A549 (cell line): ENCODE results near the gene TEF. TPM values are rescaled to one million over a fixed set of nuclear protein-coding genes. Genes with fewer than 3 reads are reported as not detected.

Source experiments
- ATAC-seq, 2 experiments: fragments of 200-7000 bp in 1 of 2; fragments of >200 bp in 1 of 2; cut with Nextera tagmentation in 1 of 2; cut with Tn5 transposase in 1 of 2; 3 replicates each; pipeline versions ENCODE4 v1.8.0 to v1.9.1; 2018 to 2020; ENCODE audit warnings: mild to moderate bottlenecking in 1 of 2, moderate library complexity in 1 of 2
- CTCF ChIA-PET: fragments of 300-600 bp; sonication (Branson Sonifier 250); formaldehyde crosslinking; extraction: SDS; loops from one replicate; lab custom pipeline; 2021; ENCODE audit warnings: antibody characterized with exemption, inconsistent platforms; lab: Yijun Ruan, JAX
- POLR2A ChIA-PET: fragments of 350-600 bp; formaldehyde crosslinking; extraction: SDS; loops from one replicate; lab custom pipeline; 2021; ENCODE audit warnings: antibody characterized with exemption, inconsistent platforms; lab: Yijun Ruan, JAX
- DNase-seq, 2 experiments: peaks; one replicate each; pipeline versions ENCODE4 v3.0.0 to v3.0.0-alpha.2; 2011 to 2016; ENCODE audit warnings: low read depth in 1 of 2, low spot score in 1 of 2
- FAIRE-seq: peaks from 2 replicates; lab custom pipeline; 2011; peaks lifted over from hg19 to GRCh38; lab: Jason Lieb, UNC
- H3K27ac ChIP-seq, 2 experiments: fragments of >200 bp; sonication (Bioruptor Twin); formaldehyde crosslinking; 3 replicates each; pipeline ENCODE4 v1.5.1; 2016 to 2017
- H3K4me1 ChIP-seq: fragments of >200 bp; sonication (Bioruptor Twin); formaldehyde crosslinking; 3 replicates; pipeline ENCODE4 v1.6.1; 2016
- H3K4me2 ChIP-seq: fragments of >200 bp; sonication (Bioruptor Twin); formaldehyde crosslinking; 3 replicates; pipeline ENCODE4 v1.6.1; 2016
- H3K4me3 ChIP-seq: fragments of >200 bp; sonication (Bioruptor Twin); formaldehyde crosslinking; 3 replicates; pipeline ENCODE4 v1.5.1; 2016
- H3K9me3 ChIP-seq: fragments of >200 bp; sonication (Bioruptor Twin); formaldehyde crosslinking; 3 replicates; pipeline ENCODE4 v1.6.1; 2016
- CBX8 ChIP-seq: fragments of 200-600 bp; sonication (generic); IDR thresholded peaks from 2 replicates; pipeline ENCODE4 v1.6.1; 2016
- EHF ChIP-seq: fragments of 250-450 bp; sonication (Bioruptor Pico); IDR thresholded peaks from 2 replicates; pipeline ENCODE4 v1.5.0; 2020; ENCODE audit warnings: mild to moderate bottlenecking
- EHMT2 ChIP-seq: fragments of 200-600 bp; sonication (generic); IDR thresholded peaks from 2 replicates; pipeline ENCODE4 v1.6.1; 2016; ENCODE audit warnings: antibody characterized with exemption, low read depth, mild to moderate bottlenecking, moderate library complexity
- FOSB ChIP-seq: fragments of 250-450 bp; sonication (Bioruptor Pico); IDR thresholded peaks from 2 replicates; pipeline ENCODE4 v1.5.0; 2020; ENCODE audit warnings: mild to moderate bottlenecking, moderate library complexity
- HOXB13 ChIP-seq: fragments of 250-450 bp; sonication (Bioruptor Pico); IDR thresholded peaks from 2 replicates; pipeline ENCODE4 v1.5.0; 2020; ENCODE audit warnings: low read depth, mild to moderate bottlenecking, moderate library complexity
- KDM1A ChIP-seq: fragments of 200-600 bp; sonication (generic); IDR thresholded peaks from 2 replicates; pipeline ENCODE4 v1.6.1; 2016; ENCODE audit warnings: low read depth, mild to moderate bottlenecking
- KDM5A ChIP-seq: fragments of 200-600 bp; sonication (generic); IDR thresholded peaks from 2 replicates; pipeline ENCODE4 v1.6.1; 2016; ENCODE audit warnings: antibody characterized with exemption, mild to moderate bottlenecking
- MAZ ChIP-seq: fragments of 150-350 bp; IDR thresholded peaks from 2 replicates; pipeline ENCODE4 v1.6.1; 2014; ENCODE audit warnings: antibody characterized with exemption, low read depth, low read length, borderline replicate concordance
- NFE2L2 ChIP-seq: fragments of 150-350 bp; conservative IDR thresholded peaks from 2 replicates; pipeline ENCODE4 v1.6.1; 2014; ENCODE audit warnings: low read length
- PHF8 ChIP-seq: fragments of 200-600 bp; sonication (generic); IDR thresholded peaks from 2 replicates; pipeline ENCODE4 v1.6.1; 2016; ENCODE audit warnings: low read depth, mild to moderate bottlenecking, antibody characterized with exemption, moderate library complexity, borderline replicate concordance
- POLR2AphosphoS2 ChIP-seq: conservative IDR thresholded peaks from 2 replicates; pipeline ENCODE4 v1.6.1; 2012; ENCODE audit warnings: low read length, improper control_type of control experiment, inconsistent platforms
- RAD21 ChIP-seq, 2 experiments: fragments of >200 bp in 1 of 2; sonication (Bioruptor Twin) in 1 of 2; formaldehyde crosslinking in 1 of 2; IDR thresholded peaks in 1 of 2; conservative IDR thresholded peaks in 1 of 2; 2 replicates in 1 of 2; 3 replicates in 1 of 2; pipeline ENCODE4 v1.6.1; 2012 to 2018; ENCODE audit warnings: inconsistent platforms in 1 of 2
- RARB ChIP-seq: fragments of 250-450 bp; sonication (Bioruptor Pico); IDR thresholded peaks from 2 replicates; pipeline ENCODE4 v1.8.0; 2021; ENCODE audit warnings: mild to moderate bottlenecking, moderate library complexity
- SMC3 ChIP-seq: fragments of >200 bp; sonication (Bioruptor Twin); formaldehyde crosslinking; IDR thresholded peaks from 3 replicates; pipeline ENCODE4 v1.6.1; 2018; ENCODE audit warnings: inconsistent platforms
- TP53 ChIP-seq: fragments of 250-450 bp; sonication (Bioruptor Pico); IDR thresholded peaks from 2 replicates; pipeline ENCODE4 v1.5.0; 2021; ENCODE audit warnings: mild to moderate bottlenecking, moderate library complexity
- ZC3H11A ChIP-seq: fragments of 450-650 bp; IDR thresholded peaks from 2 replicates; pipeline ENCODE4 v1.6.1; 2014; ENCODE audit warnings: antibody characterized with exemption, mild to moderate bottlenecking
- ZFP36 ChIP-seq: fragments of 450-650 bp; IDR thresholded peaks from 2 replicates; pipeline ENCODE4 v1.6.1; 2014; ENCODE audit warnings: borderline replicate concordance; ENCODE audit not compliant: partially characterized antibody
- ZNF302 ChIP-seq: fragments of 250-450 bp; sonication (Bioruptor Pico); IDR thresholded peaks from 2 replicates; pipeline ENCODE4 v1.9.0; 2021; ENCODE audit warnings: inconsistent platforms, mild to moderate bottlenecking, moderate library complexity
- ZSCAN20 ChIP-seq: fragments of 250-450 bp; sonication (Bioruptor Pico); IDR thresholded peaks from 2 replicates; pipeline ENCODE4 v1.8.0; 2022; ENCODE audit warnings: mild to moderate bottlenecking, moderate library complexity
- WGBS: methylation state at CpG from one replicate; pipeline ENCODE4 v1.1.6; 2017; ENCODE audit errors: missing lambda C conversion rate; 5-methylcytosine and 5-hydroxymethylcytosine counted together
- polyA plus RNA-seq, 4 experiments: library from polyadenylated mRNA; depleted of rRNA in 3 of 4; stranded (reverse); fragments of >200 nt; fragmentation: RNase III in 1 of 4; extraction: RNeasy Plus Mini Kit Qiagen cat#74134 plus additional on column Dnase treatment in 1 of 4; gene quantifications; 2 replicates in 3 of 4; 3 replicates in 1 of 4; pipeline ENCODE4 v1.2.3, GENCODE V29; 2011 to 2017
- TF ChIP-seq, protein P1 (sequence below): fragments of 250-450 bp; sonication (Bioruptor Pico); IDR thresholded peaks from 2 replicates; pipeline ENCODE4 v1.5.0; 2021; ENCODE audit warnings: mild to moderate bottlenecking, moderate library complexity, borderline replicate concordance
- TF ChIP-seq, protein P2 (sequence below): fragments of >200 bp; sonication (Bioruptor Twin); formaldehyde crosslinking; IDR thresholded peaks from 2 replicates; pipeline ENCODE4 v1.6.1; 2016
- TF ChIP-seq, protein P3 (sequence below): IDR thresholded peaks from 2 replicates; pipeline ENCODE4 v1.6.1; 2012
- TF ChIP-seq, protein P4 (sequence below): IDR thresholded peaks from 2 replicates; pipeline ENCODE4 v1.6.1; 2012
- TF ChIP-seq, protein P5 (sequence below): fragments of 150-350 bp; IDR thresholded peaks from 2 replicates; pipeline ENCODE4 v1.6.1; 2014; ENCODE audit warnings: low read depth, mild to moderate bottlenecking, low read length
- TF ChIP-seq, protein P6 (sequence below): fragments of 450-650 bp; IDR thresholded peaks from 2 replicates; pipeline ENCODE4 v1.6.1; 2014; ENCODE audit warnings: antibody characterized with exemption
- TF ChIP-seq, protein P7 (sequence below): fragments of >200 bp; sonication (Bioruptor Twin); formaldehyde crosslinking; IDR thresholded peaks from 3 replicates; pipeline ENCODE4 v1.5.1; 2016

TEF gene
- polyA plus RNA-seq, 2 of the 4 experiments (the other 2 are of a cell fraction): 1.4 to 2.8 TPM

DNA sequence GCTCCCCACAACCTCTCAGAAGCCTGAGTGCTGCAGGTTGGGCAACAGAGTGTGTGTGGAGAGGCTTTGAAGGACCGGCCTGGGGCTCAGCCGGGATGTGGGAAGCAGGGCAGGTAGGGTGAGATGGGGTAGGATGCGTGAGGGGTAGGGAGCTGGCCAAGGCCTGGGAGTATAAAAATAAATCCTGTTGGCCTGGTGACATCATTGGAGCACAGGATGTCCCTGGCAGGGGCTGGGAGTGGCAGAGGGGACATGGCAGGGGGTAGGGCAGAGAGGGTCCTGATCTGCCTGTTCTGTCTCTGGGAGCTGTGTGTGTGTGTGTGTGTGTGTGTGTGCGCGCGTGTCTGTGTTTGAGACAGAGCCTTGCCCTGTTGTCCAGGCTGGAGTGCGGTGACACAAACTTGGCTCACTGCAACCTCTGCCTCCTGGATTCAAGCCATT, 28.6 kb downstream of the TEF start (continued):
- TF ChIP-seq, protein P1, sequence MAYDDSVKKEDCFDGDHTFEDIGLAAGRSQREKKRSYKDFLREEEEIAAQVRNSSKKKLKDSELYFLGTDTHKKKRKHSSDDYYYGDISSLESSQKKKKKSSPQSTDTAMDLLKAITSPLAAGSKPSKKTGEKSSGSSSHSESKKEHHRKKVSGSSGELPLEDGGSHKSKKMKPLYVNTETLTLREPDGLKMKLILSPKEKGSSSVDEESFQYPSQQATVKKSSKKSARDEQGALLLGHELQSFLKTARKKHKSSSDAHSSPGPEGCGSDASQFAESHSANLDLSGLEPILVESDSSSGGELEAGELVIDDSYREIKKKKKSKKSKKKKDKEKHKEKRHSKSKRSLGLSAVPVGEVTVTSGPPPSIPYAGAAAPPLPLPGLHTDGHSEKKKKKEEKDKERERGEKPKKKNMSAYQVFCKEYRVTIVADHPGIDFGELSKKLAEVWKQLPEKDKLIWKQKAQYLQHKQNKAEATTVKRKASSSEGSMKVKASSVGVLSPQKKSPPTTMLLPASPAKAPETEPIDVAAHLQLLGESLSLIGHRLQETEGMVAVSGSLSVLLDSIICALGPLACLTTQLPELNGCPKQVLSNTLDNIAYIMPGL (CRISPR knock-in tag): no peak
- TF ChIP-seq RARB (CRISPR knock-in tag) (no peak), ZNF302 (CRISPR knock-in tag) (no peak)

DNA sequence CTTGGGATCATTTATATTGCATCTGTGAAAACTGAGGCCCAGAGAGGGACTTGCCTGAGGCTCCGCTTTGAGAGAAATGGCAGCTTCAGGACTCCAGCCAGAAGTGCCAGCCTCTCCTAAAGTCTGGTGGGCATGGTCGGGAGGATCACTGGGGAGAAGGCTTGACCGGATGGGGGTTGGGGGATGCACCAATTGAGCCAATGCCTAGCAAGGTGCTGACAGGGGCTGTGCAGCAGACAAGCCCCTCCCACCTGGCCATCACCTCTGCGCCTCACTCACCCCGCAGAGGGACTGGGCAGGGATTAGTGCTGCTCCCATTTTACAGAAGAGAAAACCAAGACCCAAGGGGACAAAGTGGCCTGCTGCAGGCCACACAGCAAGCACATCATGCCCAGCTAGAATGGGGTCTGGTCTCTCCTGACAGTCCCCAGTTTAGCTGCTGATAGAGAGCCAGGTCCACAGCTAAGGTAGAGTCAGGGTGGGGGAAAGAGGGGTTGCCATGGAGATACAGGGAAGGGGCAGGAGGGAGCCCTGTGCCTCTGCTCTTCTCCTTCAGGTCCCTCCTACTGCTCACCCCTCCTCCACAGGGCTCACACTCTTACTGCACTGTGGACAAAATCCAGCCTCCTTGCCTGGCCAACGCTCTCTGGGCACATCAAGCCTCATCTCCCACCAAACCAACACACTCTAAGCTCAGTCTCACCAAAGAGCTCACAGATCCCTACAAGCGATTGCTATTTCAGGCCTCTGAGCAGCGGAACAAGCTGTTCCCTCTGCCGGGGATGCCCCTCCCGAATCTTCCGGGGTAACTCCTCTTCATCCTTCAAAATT, 29.5 kb downstream of the TEF start:
- CTCF ChIA-PET: interaction anchor here (1.5 to 1.8 kb wide), 2 partner anchors 107 to 186 kb away, joined by 5 to 17 read pairs; no protein-coding TSS in a partner anchor
- POLR2A ChIA-PET: no interaction called here
- Histone ChIP-seq H3K4me3 (no peak overlapping the region), H3K27ac (peak overlapping the region; percentile 32 to 40; a peak in 2 of 6 replicates)
- TF ChIP-seq EHMT2: no peak
- no peak for TF ChIP-seq PHF8
- no peak for TF ChIP-seq ZSCAN20
- no peak for TF ChIP-seq KDM1A
- TF ChIP-seq POLR2AphosphoS2: no peak
- TF ChIP-seq CBX8: no peak
- TF ChIP-seq, protein P2, sequence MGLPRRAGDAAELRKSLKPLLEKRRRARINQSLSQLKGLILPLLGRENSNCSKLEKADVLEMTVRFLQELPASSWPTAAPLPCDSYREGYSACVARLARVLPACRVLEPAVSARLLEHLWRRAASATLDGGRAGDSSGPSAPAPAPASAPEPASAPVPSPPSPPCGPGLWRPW: no peak
- no peak for TF ChIP-seq HOXB13
- TF ChIP-seq KDM5A: no peak
- TF ChIP-seq, all 56 proteins: peak for 0
- WGBS: 95% methylated on average over 9 of the region's 11 CpGs
- Histone ChIP-seq H3K9me3 (no peaks in the 10 kb centered on the region), H3K4me1 (peaks cover 16% of the 10 kb centered on the region; the same call in 2 of the 3 replicates), H3K4me2 (no peak overlapping the region; the same call in 2 of the 3 replicates)
- DNase-seq (no peak), FAIRE-seq (no peak), ATAC-seq (no peak)

DNA sequence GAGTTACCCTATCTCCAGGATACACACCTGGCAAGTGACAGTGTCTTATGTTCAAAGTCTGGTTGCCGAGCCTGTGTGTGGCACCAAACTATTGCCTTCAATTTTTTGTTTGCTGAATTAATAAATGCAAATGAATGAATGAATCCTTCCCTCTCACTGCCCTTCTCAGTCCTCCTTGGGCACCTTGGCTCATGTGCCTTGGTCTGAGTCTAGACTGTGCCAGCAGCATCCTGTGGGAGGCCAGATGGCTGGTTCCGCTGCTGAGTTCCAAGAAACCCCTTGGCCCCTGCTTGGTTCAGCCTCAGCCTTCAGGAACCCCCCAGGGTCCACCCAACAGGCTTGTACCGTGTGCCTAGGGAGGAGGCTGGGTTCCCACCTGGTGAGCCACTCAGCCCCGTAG, 33.8 kb downstream of the TEF start:
- POLR2A ChIA-PET: no interaction called here
- H3K27ac ChIP-seq: peak overlapping the region in 1 of 2 experiments; percentile 99; a peak in 3 of 6 replicates
- no peak for ATAC-seq
- WGBS: 91% methylated on average over 4 of the region's 4 CpGs
- H3K4me3 ChIP-seq: no peak overlapping the region
- H3K9me3 ChIP-seq: no peaks in the 10 kb centered on the region
- CTCF ChIA-PET: interaction anchor here (1.2 kb wide), 1 partner anchor 102 kb away, joined by 3 read pairs; no protein-coding TSS in a partner anchor
- TF ChIP-seq ZFP36 (no peak), TP53 (CRISPR knock-in tag) (no peak), EHF (CRISPR knock-in tag) (no peak), SMC3 (no peak), ZNF302 (CRISPR knock-in tag) (no peak), RAD21 (conservative IDR thresholded peaks at IDR 0.05 in 1 of 2, IDR thresholded peaks at IDR 0.05 in 1 of 2) (no peak), NFE2L2 (no peak), ZC3H11A (no peak), FOSB (no peak), MAZ (no peak)
- TF ChIP-seq, protein P3, sequence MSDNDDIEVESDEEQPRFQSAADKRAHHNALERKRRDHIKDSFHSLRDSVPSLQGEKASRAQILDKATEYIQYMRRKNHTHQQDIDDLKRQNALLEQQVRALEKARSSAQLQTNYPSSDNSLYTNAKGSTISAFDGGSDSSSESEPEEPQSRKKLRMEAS: no peak
- TF ChIP-seq, protein P4, sequence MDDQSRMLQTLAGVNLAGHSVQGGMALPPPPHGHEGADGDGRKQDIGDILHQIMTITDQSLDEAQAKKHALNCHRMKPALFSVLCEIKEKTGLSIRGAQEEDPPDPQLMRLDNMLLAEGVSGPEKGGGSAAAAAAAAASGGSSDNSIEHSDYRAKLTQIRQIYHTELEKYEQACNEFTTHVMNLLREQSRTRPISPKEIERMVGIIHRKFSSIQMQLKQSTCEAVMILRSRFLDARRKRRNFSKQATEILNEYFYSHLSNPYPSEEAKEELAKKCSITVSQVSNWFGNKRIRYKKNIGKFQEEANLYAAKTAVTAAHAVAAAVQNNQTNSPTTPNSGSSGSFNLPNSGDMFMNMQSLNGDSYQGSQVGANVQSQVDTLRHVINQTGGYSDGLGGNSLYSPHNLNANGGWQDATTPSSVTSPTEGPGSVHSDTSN: no peak
- TF ChIP-seq, protein P5, sequence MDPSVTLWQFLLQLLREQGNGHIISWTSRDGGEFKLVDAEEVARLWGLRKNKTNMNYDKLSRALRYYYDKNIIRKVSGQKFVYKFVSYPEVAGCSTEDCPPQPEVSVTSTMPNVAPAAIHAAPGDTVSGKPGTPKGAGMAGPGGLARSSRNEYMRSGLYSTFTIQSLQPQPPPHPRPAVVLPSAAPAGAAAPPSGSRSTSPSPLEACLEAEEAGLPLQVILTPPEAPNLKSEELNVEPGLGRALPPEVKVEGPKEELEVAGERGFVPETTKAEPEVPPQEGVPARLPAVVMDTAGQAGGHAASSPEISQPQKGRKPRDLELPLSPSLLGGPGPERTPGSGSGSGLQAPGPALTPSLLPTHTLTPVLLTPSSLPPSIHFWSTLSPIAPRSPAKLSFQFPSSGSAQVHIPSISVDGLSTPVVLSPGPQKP: no peak
- TF ChIP-seq, protein P6, sequence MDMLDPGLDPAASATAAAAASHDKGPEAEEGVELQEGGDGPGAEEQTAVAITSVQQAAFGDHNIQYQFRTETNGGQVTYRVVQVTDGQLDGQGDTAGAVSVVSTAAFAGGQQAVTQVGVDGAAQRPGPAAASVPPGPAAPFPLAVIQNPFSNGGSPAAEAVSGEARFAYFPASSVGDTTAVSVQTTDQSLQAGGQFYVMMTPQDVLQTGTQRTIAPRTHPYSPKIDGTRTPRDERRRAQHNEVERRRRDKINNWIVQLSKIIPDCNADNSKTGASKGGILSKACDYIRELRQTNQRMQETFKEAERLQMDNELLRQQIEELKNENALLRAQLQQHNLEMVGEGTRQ: no peak
- TF ChIP-seq, protein P2: no peak
- TF ChIP-seq, protein P7, sequence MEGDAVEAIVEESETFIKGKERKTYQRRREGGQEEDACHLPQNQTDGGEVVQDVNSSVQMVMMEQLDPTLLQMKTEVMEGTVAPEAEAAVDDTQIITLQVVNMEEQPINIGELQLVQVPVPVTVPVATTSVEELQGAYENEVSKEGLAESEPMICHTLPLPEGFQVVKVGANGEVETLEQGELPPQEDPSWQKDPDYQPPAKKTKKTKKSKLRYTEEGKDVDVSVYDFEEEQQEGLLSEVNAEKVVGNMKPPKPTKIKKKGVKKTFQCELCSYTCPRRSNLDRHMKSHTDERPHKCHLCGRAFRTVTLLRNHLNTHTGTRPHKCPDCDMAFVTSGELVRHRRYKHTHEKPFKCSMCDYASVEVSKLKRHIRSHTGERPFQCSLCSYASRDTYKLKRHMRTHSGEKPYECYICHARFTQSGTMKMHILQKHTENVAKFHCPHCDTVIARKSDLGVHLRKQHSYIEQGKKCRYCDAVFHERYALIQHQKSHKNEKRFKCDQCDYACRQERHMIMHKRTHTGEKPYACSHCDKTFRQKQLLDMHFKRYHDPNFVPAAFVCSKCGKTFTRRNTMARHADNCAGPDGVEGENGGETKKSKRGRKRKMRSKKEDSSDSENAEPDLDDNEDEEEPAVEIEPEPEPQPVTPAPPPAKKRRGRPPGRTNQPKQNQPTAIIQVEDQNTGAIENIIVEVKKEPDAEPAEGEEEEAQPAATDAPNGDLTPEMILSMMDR: no peak
- TF ChIP-seq, all 56 proteins: peak for 0
- FAIRE-seq (no peak), DNase-seq (no peak)
- Histone ChIP-seq H3K4me2 (peak overlapping the region; percentile 95), H3K4me1 (peaks cover 30% of the 10 kb centered on the region)
